CD1c-positive myeloid dendritic cell (primary cell): Measurements from ENCODE around the gene CDK14.

Experiments used
- DNase-seq: peaks from one replicate; pipeline ENCODE4 v3.0.0-alpha.2; 2016; ENCODE audit errors: extremely low spot score

The CDK14 gene

GRCh38 chr7:91249506-91250233, 653.5 kb downstream of the CDK14 start:
- no peak for DNase-seq

- DNase-seq, result no peak
Observed at GRCh38 chr7:91250706-91251105, 654.6 kb downstream of the CDK14 start.

GRCh38 chr7:91251877-91252276, 655.8 kb downstream of the CDK14 start:
- DNase-seq, result no peak
